K562 (cell line): ENCODE data around the gene OCIAD1. TPM values are rescaled to one million over a fixed set of nuclear protein-coding genes. Genes with fewer than 3 reads are reported as not detected.
A peak's percentile ranks its signal among the peaks of the same experiment; 100 is the strongest.

Experiments
- ELF4 ChIP-seq: fragments of 450-650 bp; formaldehyde crosslinking; IDR thresholded peaks from 2 replicates; pipeline ENCODE4 v1.4.0; 2022; ENCODE audit warnings: missing genetic modification characterization
- JUN ChIP-seq, 2 experiments: sonication (generic) in 1 of 2; formaldehyde crosslinking in 1 of 2; IDR thresholded peaks; 2 replicates each; pipeline versions ENCODE4 v1.6.1 to v1.8.0; 2012 to 2022; ENCODE audit warnings: borderline replicate concordance in 2 of 2, mild to moderate bottlenecking in 2 of 2, improper control_type of control experiment in 1 of 2, low read depth in 1 of 2, low read length in 1 of 2, missing genetic modification reagents in 1 of 2
- MTA2 ChIP-seq: fragments of 450-650 bp; IDR thresholded peaks from 2 replicates; pipeline ENCODE4 v1.6.1; 2016; ENCODE audit warnings: low read depth
- SAP30 ChIP-seq: fragments of 200-600 bp; sonication (generic); IDR thresholded peaks from 2 replicates; pipeline ENCODE4 v1.6.1; 2012; ENCODE audit warnings: borderline replicate concordance, low read depth, mild to moderate bottlenecking, moderate library complexity, low read length, control low read depth, inconsistent platforms; ENCODE audit not compliant: insufficient read depth, poor library complexity, severe bottlenecking
- SUPT5H ChIP-seq: fragments of 450-650 bp; IDR thresholded peaks from 2 replicates; pipeline ENCODE4 v1.6.1; 2016
- TAF9B ChIP-seq: fragments of 450-650 bp; IDR thresholded peaks from 2 replicates; pipeline ENCODE4 v1.6.1; 2018; ENCODE audit warnings: mild to moderate bottlenecking; ENCODE audit not compliant: partially characterized antibody
- ZNF561 ChIP-seq: fragments of 450-650 bp; formaldehyde crosslinking; conservative IDR thresholded peaks from 2 replicates; pipeline ENCODE4 v1.4.0; 2020; ENCODE audit warnings: mild to moderate bottlenecking, moderate library complexity
- ZZZ3 ChIP-seq: fragments of 450-650 bp; IDR thresholded peaks from 2 replicates; pipeline ENCODE4 v1.6.1; 2016; ENCODE audit warnings: antibody characterized with exemption, mild to moderate bottlenecking, moderate library complexity
- polyA plus RNA-seq, 8 experiments: library from polyadenylated mRNA; depleted of rRNA in 4 of 8; stranded (reverse) in 5 of 8; unstranded in 3 of 8; fragments of >200 nt; fragmentation: Nextera tagmentation in 2 of 8; fragmentation: Illumina TruSeq in 1 of 8; extraction: Ambion mirVana in 2 of 8; extraction: Trizol in 1 of 8; gene quantifications; 2 replicates each; pipeline versions ENCODE4 v1.2.1 to v1.2.3, GENCODE V29; 2011 to 2014; ENCODE audit warnings: inconsistent platforms in 1 of 8, missing spikeins in 1 of 8
- total RNA-seq, 7 experiments: library from RNA; depleted of rRNA in 6 of 7; stranded (reverse); fragments of >200 nt in 6 of 7; fragmentation: Illumina TruSeq in 2 of 7; extraction: Trizol in 2 of 7; gene quantifications; 2 replicates each; pipeline versions ENCODE4 v1.2.1 to v1.2.3, GENCODE V29; 2011 to 2021; ENCODE audit warnings: low replicate concordance in 1 of 7
- TF ChIP-seq, protein P1 (sequence below): sonication (generic); formaldehyde crosslinking; IDR thresholded peaks from 2 replicates; pipeline ENCODE4 v1.8.1; 2023; ENCODE audit warnings: missing genetic modification reagents, mild to moderate bottlenecking, borderline replicate concordance
- TF ChIP-seq, protein P2 (sequence below), 2 experiments: fragments of 450-650 bp; IDR thresholded peaks; 2 replicates each; pipeline ENCODE4 v1.6.1; 2016; ENCODE audit warnings: mild to moderate bottlenecking in 2 of 2, borderline replicate concordance in 1 of 2, low read depth in 1 of 2, moderate library complexity in 1 of 2
- TF ChIP-seq, protein P3 (sequence below): fragments of 450-650 bp; IDR thresholded peaks from one replicate; pipeline ENCODE4 v1.6.1; 2018; ENCODE audit warnings: mild to moderate bottlenecking, moderate library complexity; ENCODE audit not compliant: partially characterized antibody

Gene OCIAD1
- total and polyA plus RNA-seq, 9 of the 15 experiments (the other 6 are each of a cell fraction or from before 2014, with no cell fraction given) = 99.0 to 358 (median 196) TPM

DNA sequence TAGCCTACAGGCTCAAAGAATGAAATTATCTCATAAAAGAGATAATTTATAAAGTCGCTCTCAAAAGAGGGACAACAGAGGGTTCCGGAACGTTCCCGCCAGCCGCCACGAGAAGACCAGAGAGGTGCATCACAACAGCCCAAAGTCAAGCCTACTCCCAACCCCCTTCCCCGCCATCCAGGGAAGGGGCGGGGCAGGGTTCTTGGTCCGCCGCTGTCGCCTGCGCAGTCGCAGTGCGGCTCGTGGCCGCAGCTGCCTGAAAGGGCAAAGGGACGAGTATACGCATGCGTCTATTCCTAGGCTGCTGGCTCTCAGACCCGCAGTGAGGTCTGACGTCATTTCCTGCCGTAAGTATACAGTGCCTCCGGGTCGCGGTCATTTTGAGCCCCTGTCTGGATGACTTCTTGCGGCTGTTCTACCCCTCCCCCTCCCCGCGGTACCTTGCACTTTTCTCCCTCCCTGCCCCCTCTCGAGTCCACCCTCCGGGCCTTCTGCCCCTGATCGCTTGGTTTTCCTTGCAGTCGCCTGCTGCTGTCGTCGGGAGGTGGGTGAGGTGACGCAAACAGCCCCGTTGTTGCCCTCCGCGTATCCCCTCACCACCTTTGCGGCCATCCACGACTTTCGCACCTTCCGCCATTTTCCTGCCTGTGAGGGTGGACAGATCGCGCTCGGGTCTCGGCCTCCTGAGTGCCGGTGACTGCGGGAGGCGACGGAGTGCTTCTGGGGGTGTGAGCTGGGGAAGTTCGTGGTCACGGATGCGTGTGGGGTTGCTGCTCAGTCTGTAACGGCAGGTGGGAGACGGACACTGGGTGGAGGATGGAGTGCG lies at the start of gene OCIAD1 (continued):
- TF ChIP-seq, protein P1, sequence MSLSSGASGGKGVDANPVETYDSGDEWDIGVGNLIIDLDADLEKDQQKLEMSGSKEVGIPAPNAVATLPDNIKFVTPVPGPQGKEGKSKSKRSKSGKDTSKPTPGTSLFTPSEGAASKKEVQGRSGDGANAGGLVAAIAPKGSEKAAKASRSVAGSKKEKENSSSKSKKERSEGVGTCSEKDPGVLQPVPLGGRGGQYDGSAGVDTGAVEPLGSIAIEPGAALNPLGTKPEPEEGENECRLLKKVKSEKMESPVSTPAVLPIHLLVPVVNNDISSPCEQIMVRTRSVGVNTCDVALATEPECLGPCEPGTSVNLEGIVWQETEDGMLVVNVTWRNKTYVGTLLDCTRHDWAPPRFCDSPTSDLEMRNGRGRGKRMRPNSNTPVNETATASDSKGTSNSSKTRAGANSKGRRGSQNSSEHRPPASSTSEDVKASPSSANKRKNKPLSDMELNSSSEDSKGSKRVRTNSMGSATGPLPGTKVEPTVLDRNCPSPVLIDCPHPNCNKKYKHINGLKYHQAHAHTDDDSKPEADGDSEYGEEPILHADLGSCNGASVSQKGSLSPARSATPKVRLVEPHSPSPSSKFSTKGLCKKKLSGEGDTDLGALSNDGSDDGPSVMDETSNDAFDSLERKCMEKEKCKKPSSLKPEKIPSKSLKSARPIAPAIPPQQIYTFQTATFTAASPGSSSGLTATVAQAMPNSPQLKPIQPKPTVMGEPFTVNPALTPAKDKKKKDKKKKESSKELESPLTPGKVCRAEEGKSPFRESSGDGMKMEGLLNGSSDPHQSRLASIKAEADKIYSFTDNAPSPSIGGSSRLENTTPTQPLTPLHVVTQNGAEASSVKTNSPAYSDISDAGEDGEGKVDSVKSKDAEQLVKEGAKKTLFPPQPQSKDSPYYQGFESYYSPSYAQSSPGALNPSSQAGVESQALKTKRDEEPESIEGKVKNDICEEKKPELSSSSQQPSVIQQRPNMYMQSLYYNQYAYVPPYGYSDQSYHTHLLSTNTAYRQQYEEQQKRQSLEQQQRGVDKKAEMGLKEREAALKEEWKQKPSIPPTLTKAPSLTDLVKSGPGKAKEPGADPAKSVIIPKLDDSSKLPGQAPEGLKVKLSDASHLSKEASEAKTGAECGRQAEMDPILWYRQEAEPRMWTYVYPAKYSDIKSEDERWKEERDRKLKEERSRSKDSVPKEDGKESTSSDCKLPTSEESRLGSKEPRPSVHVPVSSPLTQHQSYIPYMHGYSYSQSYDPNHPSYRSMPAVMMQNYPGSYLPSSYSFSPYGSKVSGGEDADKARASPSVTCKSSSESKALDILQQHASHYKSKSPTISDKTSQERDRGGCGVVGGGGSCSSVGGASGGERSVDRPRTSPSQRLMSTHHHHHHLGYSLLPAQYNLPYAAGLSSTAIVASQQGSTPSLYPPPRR = peak; percentile 83
- TF ChIP-seq ZNF561 (CRISPR knock-in tag) = no peak
- peak; percentile 84 for TF ChIP-seq JUN (IDR thresholded peaks at IDR 0.05; ENCODE audit: borderline replicate concordance, low read depth, low read length)
- TF ChIP-seq JUN (CRISPR knock-in tag; IDR thresholded peaks at IDR 0.05; ENCODE audit: borderline replicate concordance) = 0 out of 2 replicates have a peak, but pooled peaks have one; percentile 13
- peak; percentile 77 for TF ChIP-seq ZZZ3
- TF ChIP-seq TAF9B = peak; percentile 95
- peak; percentile 94 for TF ChIP-seq SUPT5H
- TF ChIP-seq, protein P2, sequence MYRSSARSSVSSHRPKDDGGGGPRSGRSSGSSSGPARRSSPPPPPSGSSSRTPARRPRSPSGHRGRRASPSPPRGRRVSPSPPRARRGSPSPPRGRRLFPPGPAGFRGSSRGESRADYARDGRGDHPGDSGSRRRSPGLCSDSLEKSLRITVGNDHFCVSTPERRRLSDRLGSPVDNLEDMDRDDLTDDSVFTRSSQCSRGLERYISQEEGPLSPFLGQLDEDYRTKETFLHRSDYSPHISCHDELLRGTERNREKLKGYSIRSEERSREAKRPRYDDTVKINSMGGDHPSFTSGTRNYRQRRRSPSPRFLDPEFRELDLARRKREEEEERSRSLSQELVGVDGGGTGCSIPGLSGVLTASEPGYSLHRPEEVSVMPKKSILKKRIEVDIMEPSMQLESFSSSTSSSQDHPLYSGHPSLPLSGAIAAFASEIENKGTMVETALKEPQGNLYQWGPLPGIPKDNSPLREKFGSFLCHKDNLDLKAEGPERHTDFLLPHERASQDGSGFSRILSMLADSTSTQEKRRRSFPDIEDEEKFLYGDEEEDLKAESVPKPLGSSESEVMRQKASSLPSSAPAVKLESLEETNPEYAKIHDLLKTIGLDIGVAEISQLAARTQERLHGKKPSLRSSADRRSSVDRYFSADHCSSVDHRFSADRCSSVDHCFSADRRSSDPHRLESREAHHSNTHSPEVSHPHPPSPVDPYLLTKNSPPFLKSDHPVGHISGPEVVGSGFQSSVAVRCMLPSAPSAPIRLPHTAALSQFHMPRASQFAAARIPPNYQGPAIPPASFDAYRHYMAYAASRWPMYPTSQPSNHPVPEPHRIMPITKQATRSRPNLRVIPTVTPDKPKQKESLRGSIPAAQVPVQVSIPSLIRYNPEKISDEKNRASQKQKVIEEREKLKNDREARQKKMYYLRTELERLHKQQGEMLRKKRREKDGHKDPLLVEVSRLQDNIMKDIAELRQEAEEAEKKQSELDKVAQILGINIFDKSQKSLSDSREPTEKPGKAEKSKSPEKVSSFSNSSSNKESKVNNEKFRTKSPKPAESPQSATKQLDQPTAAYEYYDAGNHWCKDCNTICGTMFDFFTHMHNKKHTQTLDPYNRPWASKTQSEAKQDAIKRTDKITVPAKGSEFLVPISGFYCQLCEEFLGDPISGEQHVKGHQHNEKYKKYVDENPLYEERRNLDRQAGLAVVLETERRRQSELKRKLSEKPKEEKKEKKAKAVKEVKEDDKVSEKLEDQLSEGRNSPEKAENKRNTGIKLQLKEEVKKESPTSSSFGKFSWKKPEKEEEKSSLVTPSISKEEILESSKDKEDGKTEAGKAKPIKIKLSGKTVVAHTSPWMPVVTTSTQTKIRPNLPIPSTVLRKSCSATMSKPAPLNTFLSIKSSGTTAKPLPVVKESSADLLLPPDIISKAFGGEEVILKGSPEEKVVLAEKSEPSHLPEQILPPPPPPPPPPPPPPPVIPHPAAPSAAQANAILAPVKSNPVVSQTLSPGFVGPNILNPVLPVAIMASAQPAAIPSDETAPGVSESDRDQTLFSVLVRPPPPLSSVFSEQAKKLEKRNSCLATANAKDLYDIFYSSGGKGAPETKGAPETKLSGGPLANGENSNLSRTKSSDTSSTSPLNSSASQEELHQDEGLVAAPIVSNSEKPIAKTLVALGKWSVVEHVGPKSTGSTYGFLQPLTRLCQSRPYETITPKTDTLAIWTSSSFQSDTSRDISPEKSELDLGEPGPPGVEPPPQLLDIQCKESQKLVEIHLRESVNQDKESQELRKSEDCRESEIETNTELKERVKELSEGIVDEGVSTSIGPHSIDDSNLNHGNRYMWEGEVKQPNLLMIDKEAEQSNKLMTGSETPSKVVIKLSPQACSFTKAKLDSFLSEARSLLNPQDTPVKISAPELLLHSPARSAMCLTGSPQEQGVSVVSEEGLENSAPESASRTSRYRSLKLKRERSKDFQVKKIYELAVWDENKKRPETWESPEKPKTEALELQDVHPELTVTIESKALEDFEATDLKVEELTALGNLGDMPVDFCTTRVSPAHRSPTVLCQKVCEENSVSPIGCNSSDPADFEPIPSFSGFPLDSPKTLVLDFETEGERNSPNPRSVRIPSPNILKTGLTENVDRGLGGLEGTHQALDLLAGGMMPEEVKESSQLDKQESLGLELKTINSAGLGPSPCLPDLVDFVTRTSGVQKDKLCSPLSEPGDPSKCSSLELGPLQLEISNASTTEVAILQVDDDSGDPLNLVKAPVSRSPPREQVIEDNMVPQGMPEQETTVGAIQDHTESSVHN (IDR thresholded peaks at IDR 0.05; ENCODE audit: borderline replicate concordance in 1 of 2, low read depth in 1 of 2) = no peak
- peak; percentile 61 for TF ChIP-seq ELF4 (CRISPR knock-in tag)
- peak; percentile 62 for TF ChIP-seq MTA2
- TF ChIP-seq, protein P3, sequence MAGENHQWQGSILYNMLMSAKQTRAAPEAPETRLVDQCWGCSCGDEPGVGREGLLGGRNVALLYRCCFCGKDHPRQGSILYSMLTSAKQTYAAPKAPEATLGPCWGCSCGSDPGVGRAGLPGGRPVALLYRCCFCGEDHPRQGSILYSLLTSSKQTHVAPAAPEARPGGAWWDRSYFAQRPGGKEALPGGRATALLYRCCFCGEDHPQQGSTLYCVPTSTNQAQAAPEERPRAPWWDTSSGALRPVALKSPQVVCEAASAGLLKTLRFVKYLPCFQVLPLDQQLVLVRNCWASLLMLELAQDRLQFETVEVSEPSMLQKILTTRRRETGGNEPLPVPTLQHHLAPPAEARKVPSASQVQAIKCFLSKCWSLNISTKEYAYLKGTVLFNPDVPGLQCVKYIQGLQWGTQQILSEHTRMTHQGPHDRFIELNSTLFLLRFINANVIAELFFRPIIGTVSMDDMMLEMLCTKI = no peak
- TF ChIP-seq SAP30 = peak; percentile 54
